Endodermal cell (in vitro differentiated cells): ENCODE measurements around the gene PCGF6. TPM values are rescaled to one million over a fixed set of nuclear protein-coding genes. Genes with fewer than 3 reads are reported as not detected.

Experiments
- DNase-seq: peaks from one replicate; pipeline ENCODE4 v3.0.0-alpha.2; 2017
- H3K27ac ChIP-seq: 2 replicates; pipeline ENCODE4 v1.5.1; 2013; ENCODE audit warnings: mild to moderate bottlenecking, low read depth, low read length, moderate library complexity
- H3K27me3 ChIP-seq: 2 replicates; pipeline ENCODE4 v1.6.1; 2013; ENCODE audit warnings: mild to moderate bottlenecking, low read length, moderate library complexity; ENCODE audit not compliant: insufficient read depth, control insufficient read depth, poor library complexity, severe bottlenecking
- H3K36me3 ChIP-seq: 2 replicates; pipeline ENCODE4 v1.7.0; 2013; ENCODE audit warnings: mild to moderate bottlenecking, low read length, moderate library complexity; ENCODE audit not compliant: control insufficient read depth, insufficient read depth
- H3K4me1 ChIP-seq: one replicate; pipeline ENCODE4 v1.7.0; 2013; ENCODE audit warnings: low read length; ENCODE audit not compliant: control insufficient read depth, insufficient read depth
- H3K4me3 ChIP-seq: 2 replicates; pipeline ENCODE4 v1.5.1; 2013; ENCODE audit warnings: mild to moderate bottlenecking, low read length, moderate library complexity
- H3K9ac ChIP-seq: 2 replicates; pipeline ENCODE4 v1.6.1; 2013; ENCODE audit warnings: mild to moderate bottlenecking, low read length, moderate library complexity; ENCODE audit not compliant: poor library complexity, severe bottlenecking; ENCODE audit errors: extremely low read depth
- H3K9me3 ChIP-seq: 2 replicates; pipeline ENCODE4 v1.6.1; 2013; ENCODE audit warnings: mild to moderate bottlenecking, low read length, moderate library complexity; ENCODE audit not compliant: control insufficient read depth
- H3K27ac Mint-ChIP-seq: 2 replicates; pipeline ENCODE4 v1.8.0; 2020; ENCODE audit warnings: mixed read lengths
- H3K27me3 Mint-ChIP-seq: 2 replicates; pipeline ENCODE4 v1.8.0; 2021; ENCODE audit warnings: mild to moderate bottlenecking, mixed read lengths; ENCODE audit not compliant: insufficient read depth
- H3K36me3 Mint-ChIP-seq: 2 replicates; pipeline ENCODE4 v1.8.0; 2020; ENCODE audit warnings: low read depth, mixed read lengths
- H3K4me1 Mint-ChIP-seq: 2 replicates; pipeline ENCODE4 v1.8.0; 2020; ENCODE audit warnings: mixed read lengths
- H3K4me3 Mint-ChIP-seq: 2 replicates; pipeline ENCODE4 v1.8.0; 2020; ENCODE audit warnings: mild to moderate bottlenecking, moderate library complexity, mixed read lengths
- H3K9me3 Mint-ChIP-seq: 2 replicates; pipeline ENCODE4 v1.8.0; 2020; ENCODE audit warnings: mild to moderate bottlenecking, mixed read lengths
- CTCF ChIP-seq: fragments of 200-600 bp; sonication (generic); conservative IDR thresholded peaks from 2 replicates; pipeline ENCODE4 v1.5.0; 2021; ENCODE audit warnings: antibody characterized with exemption, mild to moderate bottlenecking
- WGBS, 2 experiments: methylation state at CpG; one replicate each; pipeline versions ENCODE4 v1.1.5 to v1.1.7; 2013; ENCODE audit warnings: missing lambda C conversion rate in 2 of 2, mixed read lengths in 1 of 2; ENCODE audit not compliant: insufficient coverage in 1 of 2, insufficient read length in 1 of 2; 5-methylcytosine and 5-hydroxymethylcytosine counted together
- total RNA-seq, 2 donors: library from RNA; stranded (reverse); fragmentation: NEBNext Ultra II Directional in 1 of 2; extraction: Animal tissue kit (Norgen Biotek cat#: 25700) in 1 of 2; gene quantifications; 2 replicates in 1 of 2; 3 replicates in 1 of 2; pipeline ENCODE4 v1.2.1, GENCODE V29; 2021

PCGF6 gene
- total RNA-seq, 2 donors from 2014 or later: 18.9 to 20.5 TPM

- Histone ChIP-seq H3K9ac (no peak overlapping the region), H3K4me3 (no peak overlapping the region), H3K4me1 (no peaks in the 10 kb centered on the region), H3K27me3 (no peaks in the 10 kb centered on the region), H3K9me3 (peaks cover 8% of the 10 kb centered on the region), H3K27ac (no peak overlapping the region), H3K36me3 (no peaks in the 10 kb centered on the region)
- Mint-ChIP-seq H3K4me3 (no peak overlapping the region), H3K36me3 (no peaks in the 10 kb centered on the region), H3K27me3 (peaks cover 5% of the 10 kb centered on the region), H3K4me1 (peaks cover 7% of the 10 kb centered on the region), H3K9me3 (peaks cover 33% of the 10 kb centered on the region), H3K27ac (no peak overlapping the region)
- TF ChIP-seq CTCF: no peak
- no peak for DNase-seq
Measured at GRCh38 chr10:103257812-103258211, 93.1 kb downstream of the PCGF6 start.

- no peaks in the 10 kb centered on the region for H3K27me3 ChIP-seq
- 100% methylated on average over 1 of the region's 1 CpG; no CpG with 5 or more reads in 1 of the 2 experiments for WGBS, 2 experiments
- no peak for DNase-seq
- Mint-ChIP-seq H3K27ac (no peak overlapping the region), H3K27me3 (peaks cover 2% of the 10 kb centered on the region), H3K4me3 (no peak overlapping the region), H3K36me3 (no peaks in the 10 kb centered on the region), H3K4me1 (peaks cover 7% of the 10 kb centered on the region), H3K9me3 (peaks cover 32% of the 10 kb centered on the region)
- peaks cover 8% of the 10 kb centered on the region for H3K9me3 ChIP-seq
- no peaks in the 10 kb centered on the region for H3K4me1 ChIP-seq
- no peak overlapping the region for H3K4me3 ChIP-seq
- H3K36me3 ChIP-seq: no peaks in the 10 kb centered on the region
- H3K27ac ChIP-seq: no peak overlapping the region
- no peak overlapping the region for H3K9ac ChIP-seq
- no peak for TF ChIP-seq CTCF
Measured at GRCh38 chr10:103256613-103257012, 94.3 kb downstream of the PCGF6 start.

GRCh38 chr10:103254538-103255325, 96.2 kb downstream of the PCGF6 start:
- Histone ChIP-seq H3K4me1 (no peaks in the 10 kb centered on the region), H3K27me3 (no peaks in the 10 kb centered on the region), H3K4me3 (no peak overlapping the region), H3K9ac (no peak overlapping the region), H3K36me3 (no peaks in the 10 kb centered on the region), H3K27ac (no peak overlapping the region), H3K9me3 (peaks cover 4% of the 10 kb centered on the region)
- Mint-ChIP-seq H3K27ac (peak overlapping the region; percentile 48), H3K4me1 (peaks cover 9% of the 10 kb centered on the region), H3K9me3 (peaks cover 23% of the 10 kb centered on the region), H3K36me3 (no peaks in the 10 kb centered on the region), H3K27me3 (no peaks in the 10 kb centered on the region), H3K4me3 (no peak overlapping the region)
- 64 to 73% methylated on average over 2 to 4 of the region's 4 CpGs for WGBS, 2 experiments
- no peak for DNase-seq
- TF ChIP-seq CTCF: no peak
